Liver (tissue), 9 donors: Measurements from ENCODE around the gene UMODL1. TPM values are rescaled to one million over a fixed set of nuclear protein-coding genes. Genes with fewer than 3 reads are reported as not detected.

Experiments used
- DNase-seq: peaks from one replicate; pipeline ENCODE4 v3.0.0-alpha.2; 2017; ENCODE audit warnings: low spot score
- H3K27ac ChIP-seq, 2 donors: one replicate each; pipeline ENCODE4 v1.7.0; 2013; ENCODE audit warnings: inconsistent platforms in 2 of 2, low read length in 2 of 2, control low read depth in 1 of 2, low read depth in 1 of 2, mild to moderate bottlenecking in 1 of 2
- H3K27me3 ChIP-seq, 4 donors: one replicate each; pipeline versions ENCODE4 v1.6.1 to v1.7.0; 2013; ENCODE audit warnings: low read length in 3 of 4, inconsistent platforms in 1 of 4, mild to moderate bottlenecking in 1 of 4, moderate library complexity in 1 of 4; ENCODE audit not compliant: control insufficient read depth in 4 of 4, insufficient read depth in 4 of 4
- H3K36me3 ChIP-seq, 4 donors: one replicate each; pipeline versions ENCODE4 v1.6.1 to v1.7.0; 2013; ENCODE audit warnings: low read length in 3 of 4, mild to moderate bottlenecking in 3 of 4, low read depth in 1 of 4, moderate library complexity in 1 of 4; ENCODE audit not compliant: control insufficient read depth in 4 of 4, insufficient read depth in 3 of 4
- H3K4me1 ChIP-seq, 4 donors: one replicate each; pipeline versions ENCODE4 v1.6.1 to v1.7.0; 2013; ENCODE audit warnings: low read length in 3 of 4, mild to moderate bottlenecking in 3 of 4, moderate library complexity in 1 of 4; ENCODE audit not compliant: control insufficient read depth in 4 of 4, insufficient read depth in 4 of 4
- H3K4me3 ChIP-seq, 3 donors: one replicate each; pipeline versions ENCODE4 v1.6.1 to v1.7.0; 2013; ENCODE audit warnings: low read length in 3 of 3, control low read depth in 1 of 3, low read depth in 1 of 3, mild to moderate bottlenecking in 1 of 3
- H3K9ac ChIP-seq, 2 donors: one replicate each; pipeline ENCODE4 v1.7.0; 2013; ENCODE audit warnings: low read length in 2 of 2, mild to moderate bottlenecking in 2 of 2, moderate library complexity in 2 of 2, control low read depth in 1 of 2, low read depth in 1 of 2
- H3K9me3 ChIP-seq, 4 donors: one replicate each; pipeline versions ENCODE4 v1.6.1 to v1.7.0; 2013; ENCODE audit warnings: low read length in 3 of 4; ENCODE audit not compliant: control insufficient read depth in 4 of 4
- ATF3 ChIP-seq: IDR thresholded peaks from 2 replicates; pipeline ENCODE4 v1.6.1; 2016; ENCODE audit warnings: antibody characterized with exemption
- CTCF ChIP-seq: fragments of 150-350 bp; IDR thresholded peaks from 2 replicates; pipeline ENCODE4 v1.5.1; 2017; ENCODE audit warnings: improper control_type of control experiment, low read depth, low read length; ENCODE audit not compliant: missing input control
- EGR1 ChIP-seq, 2 donors: IDR thresholded peaks; 2 replicates each; pipeline ENCODE4 v1.6.1; 2016 to 2018; ENCODE audit warnings: antibody characterized with exemption in 2 of 2, low read depth in 2 of 2
- FOXA1 ChIP-seq: IDR thresholded peaks from 2 replicates; pipeline ENCODE4 v1.6.1; 2016; ENCODE audit warnings: antibody characterized with exemption
- GABPA ChIP-seq, 2 donors: IDR thresholded peaks in 1 of 2; conservative IDR thresholded peaks in 1 of 2; 2 replicates each; pipeline ENCODE4 v1.6.1; 2016; ENCODE audit warnings: antibody characterized with exemption in 2 of 2, mild to moderate bottlenecking in 1 of 2, moderate library complexity in 1 of 2
- JUND ChIP-seq, 2 donors: IDR thresholded peaks; 2 replicates each; pipeline ENCODE4 v1.6.1; 2016; ENCODE audit warnings: antibody characterized with exemption in 2 of 2
- NR2F2 ChIP-seq: IDR thresholded peaks from 2 replicates; pipeline ENCODE4 v1.6.1; 2016; ENCODE audit warnings: antibody characterized with exemption
- RAD21 ChIP-seq, 2 donors: IDR thresholded peaks; 2 replicates each; pipeline ENCODE4 v1.6.1; 2016; ENCODE audit warnings: antibody characterized with exemption in 2 of 2, mild to moderate bottlenecking in 2 of 2
- RXRA ChIP-seq, 2 donors: IDR thresholded peaks; 2 replicates each; pipeline ENCODE4 v1.6.1; 2017 to 2018; ENCODE audit warnings: antibody characterized with exemption in 2 of 2, mild to moderate bottlenecking in 1 of 2
- SP1 ChIP-seq: IDR thresholded peaks from 2 replicates; pipeline ENCODE4 v1.6.1; 2018; ENCODE audit warnings: antibody characterized with exemption, mild to moderate bottlenecking
- TAF1 ChIP-seq: conservative IDR thresholded peaks from 2 replicates; pipeline ENCODE4 v1.6.1; 2016; ENCODE audit warnings: antibody characterized with exemption, mild to moderate bottlenecking
- ZBTB33 ChIP-seq: IDR thresholded peaks from 2 replicates; pipeline ENCODE4 v1.6.1; 2016; ENCODE audit warnings: antibody characterized with exemption
- WGBS: extraction: QIAGEN DNeasy Blood & Tissue Kit; methylation state at CpG from one replicate; pipeline ENCODE4 v1.1.7; 2013; 5-methylcytosine and 5-hydroxymethylcytosine counted together
- polyA plus RNA-seq, 2 donors: library from polyadenylated mRNA; stranded (reverse) in 1 of 2; unstranded in 1 of 2; fragments of 200-250 nt in 1 of 2; fragments of >200 nt in 1 of 2; fragmentation: Nextera tagmentation in 1 of 2; extraction: Ambion mirVana in 1 of 2; gene quantifications; one replicate each; pipeline versions ENCODE4 v1.2.1 to v1.2.3, GENCODE V29; 2013 to 2015
- total RNA-seq, 2 donors: library from RNA; depleted of rRNA; stranded (reverse); fragments of >200 nt; gene quantifications; one replicate each; pipeline ENCODE4 v1.2.3, GENCODE V29; 2014
- TF ChIP-seq, protein P1 (sequence below): IDR thresholded peaks from 2 replicates; pipeline ENCODE4 v1.6.1; 2016; ENCODE audit warnings: antibody characterized with exemption, mild to moderate bottlenecking
- donor health status: healthy.
- donor health status: healthy.
- donor health status: healthy.
- donor health status: healthy.
- donor health status: healthy.

The UMODL1 gene
- total and polyA plus RNA-seq, 4 donors = 0.08 to 0.14 (median 0.08) TPM; not detected in 1

DNA sequence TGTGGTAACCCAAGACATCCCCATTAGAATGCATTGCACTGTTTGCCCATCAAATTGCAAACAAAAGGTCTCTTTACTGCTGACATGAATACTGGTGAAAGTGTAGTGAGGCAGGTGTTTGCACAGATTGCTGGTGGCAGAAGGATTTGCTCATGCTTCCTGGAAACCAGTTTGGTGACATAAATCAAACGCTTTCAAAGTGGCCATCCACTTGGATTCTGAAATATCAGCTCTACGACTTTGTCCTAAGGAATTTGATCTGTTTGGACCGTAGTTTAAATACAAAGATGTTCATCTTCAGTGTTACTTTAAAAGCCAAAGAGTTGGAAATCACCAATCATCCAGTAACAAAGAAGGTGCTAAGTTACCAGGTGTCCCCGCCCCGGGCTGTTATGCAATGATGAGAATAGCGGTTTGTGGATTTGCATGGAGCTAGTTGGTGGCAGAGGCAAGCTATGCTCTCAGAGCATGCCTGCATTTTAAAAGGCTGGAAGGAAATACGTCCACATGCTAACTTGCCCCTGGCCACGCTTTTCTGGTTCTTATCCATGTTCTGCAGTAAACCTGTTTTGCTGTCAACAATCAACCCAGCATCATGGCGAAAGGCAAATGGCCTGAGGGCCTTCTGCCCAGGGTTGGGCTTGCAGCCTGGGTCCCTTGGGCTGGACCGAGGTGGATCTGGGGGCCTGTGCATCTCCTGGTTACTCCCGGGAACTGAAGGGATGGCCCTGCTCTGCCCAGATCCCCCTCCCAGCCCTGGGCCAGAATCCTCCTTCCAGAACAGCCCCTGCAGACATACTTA lies 49.2 kb downstream of the UMODL1 start:
- DNase-seq = no peak
- H3K4me1 ChIP-seq = peaks cover 0 to 3% (median 0%) of the 10 kb centered on the region in 4 donors
- H3K36me3 ChIP-seq = no peaks in the 10 kb centered on the region
- H3K27ac ChIP-seq = no peak overlapping the region
- no peak overlapping the region for H3K4me3 ChIP-seq
- no peaks in the 10 kb centered on the region for H3K9me3 ChIP-seq
- TF ChIP-seq RXRA (IDR thresholded peaks at IDR 0.05) (no peak), NR2F2 (no peak), JUND (IDR thresholded peaks at IDR 0.05) (no peak), CTCF (no peak), RAD21 (IDR thresholded peaks at IDR 0.05) (no peak), EGR1 (IDR thresholded peaks at IDR 0.05; ENCODE audit: low read depth in 2 of 2) (no peak)
- 48% methylated on average over 11 of the region's 11 CpGs for WGBS
- H3K9ac ChIP-seq = no peak overlapping the region
- peaks cover 0 to 13% (median 3%) of the 10 kb centered on the region in 4 donors for H3K27me3 ChIP-seq

GRCh38 chr21:42120903-42121535 lies 49.9 kb downstream of the UMODL1 start:
- no peaks in the 10 kb centered on the region for H3K36me3 ChIP-seq
- H3K9ac ChIP-seq = no peak overlapping the region
- no peak overlapping the region for H3K27ac ChIP-seq
- 50% methylated on average over 13 of the region's 13 CpGs for WGBS
- no peak overlapping the region for H3K4me3 ChIP-seq
- H3K4me1 ChIP-seq = peaks cover 0 to 3% (median 0%) of the 10 kb centered on the region in 4 donors
- H3K27me3 ChIP-seq = peaks cover 0 to 13% (median 3%) of the 10 kb centered on the region in 4 donors
- TF ChIP-seq NR2F2 = no peak
- no peak for TF ChIP-seq JUND (IDR thresholded peaks at IDR 0.05)
- no peak for TF ChIP-seq GABPA (IDR thresholded peaks at IDR 0.05 in 1 of 2, conservative IDR thresholded peaks at IDR 0.05 in 1 of 2)
- no peak for TF ChIP-seq ZBTB33
- TF ChIP-seq CTCF = no peak
- TF ChIP-seq, protein P1, sequence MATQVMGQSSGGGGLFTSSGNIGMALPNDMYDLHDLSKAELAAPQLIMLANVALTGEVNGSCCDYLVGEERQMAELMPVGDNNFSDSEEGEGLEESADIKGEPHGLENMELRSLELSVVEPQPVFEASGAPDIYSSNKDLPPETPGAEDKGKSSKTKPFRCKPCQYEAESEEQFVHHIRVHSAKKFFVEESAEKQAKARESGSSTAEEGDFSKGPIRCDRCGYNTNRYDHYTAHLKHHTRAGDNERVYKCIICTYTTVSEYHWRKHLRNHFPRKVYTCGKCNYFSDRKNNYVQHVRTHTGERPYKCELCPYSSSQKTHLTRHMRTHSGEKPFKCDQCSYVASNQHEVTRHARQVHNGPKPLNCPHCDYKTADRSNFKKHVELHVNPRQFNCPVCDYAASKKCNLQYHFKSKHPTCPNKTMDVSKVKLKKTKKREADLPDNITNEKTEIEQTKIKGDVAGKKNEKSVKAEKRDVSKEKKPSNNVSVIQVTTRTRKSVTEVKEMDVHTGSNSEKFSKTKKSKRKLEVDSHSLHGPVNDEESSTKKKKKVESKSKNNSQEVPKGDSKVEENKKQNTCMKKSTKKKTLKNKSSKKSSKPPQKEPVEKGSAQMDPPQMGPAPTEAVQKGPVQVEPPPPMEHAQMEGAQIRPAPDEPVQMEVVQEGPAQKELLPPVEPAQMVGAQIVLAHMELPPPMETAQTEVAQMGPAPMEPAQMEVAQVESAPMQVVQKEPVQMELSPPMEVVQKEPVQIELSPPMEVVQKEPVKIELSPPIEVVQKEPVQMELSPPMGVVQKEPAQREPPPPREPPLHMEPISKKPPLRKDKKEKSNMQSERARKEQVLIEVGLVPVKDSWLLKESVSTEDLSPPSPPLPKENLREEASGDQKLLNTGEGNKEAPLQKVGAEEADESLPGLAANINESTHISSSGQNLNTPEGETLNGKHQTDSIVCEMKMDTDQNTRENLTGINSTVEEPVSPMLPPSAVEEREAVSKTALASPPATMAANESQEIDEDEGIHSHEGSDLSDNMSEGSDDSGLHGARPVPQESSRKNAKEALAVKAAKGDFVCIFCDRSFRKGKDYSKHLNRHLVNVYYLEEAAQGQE = no peak
- TF ChIP-seq TAF1 = no peak
- no peak for TF ChIP-seq SP1
- no peak for TF ChIP-seq ATF3
- no peak for TF ChIP-seq EGR1 (IDR thresholded peaks at IDR 0.05; ENCODE audit: low read depth in 2 of 2)
- no peak for TF ChIP-seq FOXA1
- no peaks in the 10 kb centered on the region for H3K9me3 ChIP-seq
- DNase-seq = no peak
